GM12801 (cell line): ENCODE data around the gene SKAP1.

Source experiments
- TF ChIP-seq, protein P1 (sequence below): IDR thresholded peaks from one replicate; pipeline ENCODE4 v1.5.1; 2011; ENCODE audit warnings: control low read depth; ENCODE audit not compliant: insufficient read length; ENCODE audit errors: extremely low read depth

Gene SKAP1

DNA sequence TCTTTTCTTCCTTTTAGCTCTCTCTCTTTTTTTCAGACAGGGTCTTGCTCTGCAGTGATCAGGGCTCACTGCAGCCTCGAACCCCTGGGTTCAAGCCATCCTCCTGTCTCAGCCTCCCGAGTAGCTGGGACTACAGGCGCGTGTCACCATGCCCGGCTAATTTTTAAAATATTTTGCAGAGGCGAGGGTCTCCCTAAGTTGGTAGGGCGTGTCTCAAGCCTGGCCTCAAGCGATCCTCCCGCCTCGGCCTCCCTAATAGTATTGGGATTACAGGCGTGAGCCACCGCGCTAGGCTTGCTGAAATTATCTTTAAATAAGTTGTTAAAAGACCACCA is 323.2 kb downstream of the SKAP1 start:
- TF ChIP-seq, protein P1, sequence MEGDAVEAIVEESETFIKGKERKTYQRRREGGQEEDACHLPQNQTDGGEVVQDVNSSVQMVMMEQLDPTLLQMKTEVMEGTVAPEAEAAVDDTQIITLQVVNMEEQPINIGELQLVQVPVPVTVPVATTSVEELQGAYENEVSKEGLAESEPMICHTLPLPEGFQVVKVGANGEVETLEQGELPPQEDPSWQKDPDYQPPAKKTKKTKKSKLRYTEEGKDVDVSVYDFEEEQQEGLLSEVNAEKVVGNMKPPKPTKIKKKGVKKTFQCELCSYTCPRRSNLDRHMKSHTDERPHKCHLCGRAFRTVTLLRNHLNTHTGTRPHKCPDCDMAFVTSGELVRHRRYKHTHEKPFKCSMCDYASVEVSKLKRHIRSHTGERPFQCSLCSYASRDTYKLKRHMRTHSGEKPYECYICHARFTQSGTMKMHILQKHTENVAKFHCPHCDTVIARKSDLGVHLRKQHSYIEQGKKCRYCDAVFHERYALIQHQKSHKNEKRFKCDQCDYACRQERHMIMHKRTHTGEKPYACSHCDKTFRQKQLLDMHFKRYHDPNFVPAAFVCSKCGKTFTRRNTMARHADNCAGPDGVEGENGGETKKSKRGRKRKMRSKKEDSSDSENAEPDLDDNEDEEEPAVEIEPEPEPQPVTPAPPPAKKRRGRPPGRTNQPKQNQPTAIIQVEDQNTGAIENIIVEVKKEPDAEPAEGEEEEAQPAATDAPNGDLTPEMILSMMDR = no peak

DNA sequence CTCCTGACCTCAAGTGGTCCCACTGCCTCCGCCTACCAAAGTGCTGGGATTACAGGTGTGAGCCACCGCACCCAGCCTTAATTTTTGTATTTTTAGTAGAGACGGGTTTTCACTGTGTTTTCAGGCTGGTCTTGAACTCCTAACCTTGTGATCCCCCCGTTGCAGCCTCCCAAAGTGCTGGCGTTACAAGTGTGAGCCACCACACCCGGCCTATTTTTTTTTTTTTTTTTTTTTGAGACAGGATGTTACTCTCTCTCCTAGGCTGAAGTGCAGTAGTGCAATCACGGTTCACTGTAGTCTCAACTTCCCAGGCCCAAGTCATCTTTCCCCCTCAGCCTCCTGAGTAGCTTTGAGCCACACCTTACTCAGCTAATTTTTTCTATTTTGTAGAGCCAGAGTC is 325.6 kb downstream of the SKAP1 start:
- TF ChIP-seq, protein P1 = no peak

DNA sequence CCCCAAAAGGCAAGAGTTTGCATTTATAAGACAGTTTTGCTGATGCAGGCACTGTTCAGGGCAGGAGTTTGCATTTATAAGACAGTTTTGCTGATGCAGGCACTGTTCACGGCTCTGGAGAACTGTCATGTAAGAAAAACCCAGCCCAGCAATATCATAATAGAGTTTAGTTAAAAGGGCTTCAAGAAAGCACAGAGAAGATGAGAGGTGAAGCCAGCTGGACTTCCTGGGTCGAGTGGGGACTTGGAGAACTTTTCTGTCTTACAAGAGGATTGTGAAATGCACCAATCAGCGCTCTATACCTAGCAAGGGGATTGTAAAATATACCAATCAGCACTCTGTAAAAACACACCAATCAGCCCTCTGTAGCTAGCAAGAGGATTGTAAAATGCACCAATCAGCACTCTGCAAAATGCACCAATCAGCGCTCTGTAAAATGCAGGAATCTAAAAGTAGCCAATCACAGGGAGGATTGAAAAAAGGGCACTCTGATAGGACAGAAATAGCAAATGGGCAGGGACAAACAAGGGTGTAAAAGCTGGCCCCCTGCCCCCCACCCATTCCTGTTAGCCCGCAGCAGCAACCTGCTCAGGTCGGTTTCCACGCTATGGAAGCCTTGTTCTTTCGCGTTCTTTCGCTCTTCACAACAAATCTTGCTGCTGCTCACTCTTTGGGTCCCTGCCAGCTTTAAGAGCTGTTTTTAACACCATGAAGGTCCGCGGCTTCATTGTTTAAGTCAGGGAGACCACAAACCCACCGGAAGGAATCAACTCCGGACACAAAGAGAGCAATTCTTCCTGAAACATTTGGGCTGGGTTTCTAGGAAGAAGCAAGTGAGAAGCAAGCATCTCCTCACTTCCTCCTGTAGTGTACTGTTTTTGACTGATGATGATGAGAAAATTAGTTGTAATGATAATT is 327.0 kb downstream of the SKAP1 start:
- TF ChIP-seq, protein P1 = no peak

DNA sequence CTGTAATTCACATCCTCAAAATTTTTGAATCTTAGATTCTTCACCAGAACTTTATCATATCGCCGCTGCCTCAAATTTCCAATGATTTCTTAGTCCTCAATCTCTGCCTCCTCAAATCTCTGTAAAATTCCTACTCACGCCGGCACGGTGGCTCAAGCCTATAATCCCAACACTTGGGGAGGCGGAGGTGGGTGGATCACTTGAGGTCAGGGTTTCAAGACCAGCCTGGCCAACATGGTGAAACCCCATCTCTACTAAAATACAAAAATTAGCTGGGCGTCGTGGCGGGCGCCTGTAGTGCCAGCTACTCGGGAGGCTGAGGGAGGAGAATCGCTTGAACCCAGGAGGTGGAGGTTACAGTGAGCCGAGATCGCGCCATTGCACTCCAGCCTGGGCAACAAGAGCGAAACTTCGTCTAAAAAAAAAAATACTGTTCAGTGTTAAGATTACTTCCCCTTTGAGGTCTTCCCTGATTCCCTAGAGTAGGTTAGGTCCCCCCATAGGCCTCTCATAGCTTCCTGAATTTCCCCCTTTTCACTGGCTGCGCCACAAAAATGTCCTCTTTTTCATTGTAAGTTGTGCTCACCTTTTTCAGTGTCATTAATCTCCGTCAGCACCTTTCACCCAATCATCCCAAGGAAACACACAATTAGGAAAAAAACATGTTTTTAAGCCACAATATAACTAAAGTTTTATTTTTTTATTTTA is 327.8 kb downstream of the SKAP1 start:
- TF ChIP-seq, protein P1 = no peak

DNA sequence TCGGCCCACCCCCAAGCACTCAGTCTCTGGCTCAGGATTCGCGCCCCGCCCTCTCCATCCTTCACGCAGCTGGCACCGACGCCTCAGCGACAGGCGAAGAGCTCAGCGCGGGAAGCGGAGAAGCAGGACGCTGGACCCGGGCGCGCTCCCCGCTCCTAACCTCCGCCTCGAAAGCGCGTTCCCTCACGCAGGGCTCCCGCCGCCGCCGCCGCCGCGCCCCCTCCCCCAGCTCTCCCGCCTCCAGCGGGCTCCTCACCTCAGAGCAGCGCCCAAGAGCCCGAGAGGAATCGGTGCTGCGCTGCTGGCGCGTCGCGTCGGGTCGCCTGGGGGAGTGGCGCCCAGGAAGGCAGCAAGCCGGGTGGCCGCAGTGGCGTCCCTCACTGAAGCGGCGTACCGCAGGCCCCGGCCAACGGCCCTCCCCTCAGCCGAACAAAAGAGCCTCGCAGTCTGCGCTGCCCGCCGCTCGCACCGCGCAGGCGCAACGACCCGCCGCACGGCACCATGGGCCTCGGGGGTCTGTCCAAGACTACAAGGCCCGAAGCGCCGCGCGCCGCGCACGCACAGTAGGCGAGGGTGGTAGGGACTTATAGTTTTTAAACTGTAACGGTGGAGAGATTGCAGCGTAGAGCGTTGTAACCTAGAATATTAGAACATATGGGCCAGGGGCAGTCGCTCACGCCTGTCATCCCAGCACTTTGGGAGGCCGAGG is 328.8 kb downstream of the SKAP1 start, which contains the start of gene CBX1:
Gene CBX1, minus strand, starts transcription at position 467 of the 709 bp plus-strand sequence. CDS start 24,474 bp downstream, outside the sequence.
- TF ChIP-seq, protein P1 = no peak

DNA sequence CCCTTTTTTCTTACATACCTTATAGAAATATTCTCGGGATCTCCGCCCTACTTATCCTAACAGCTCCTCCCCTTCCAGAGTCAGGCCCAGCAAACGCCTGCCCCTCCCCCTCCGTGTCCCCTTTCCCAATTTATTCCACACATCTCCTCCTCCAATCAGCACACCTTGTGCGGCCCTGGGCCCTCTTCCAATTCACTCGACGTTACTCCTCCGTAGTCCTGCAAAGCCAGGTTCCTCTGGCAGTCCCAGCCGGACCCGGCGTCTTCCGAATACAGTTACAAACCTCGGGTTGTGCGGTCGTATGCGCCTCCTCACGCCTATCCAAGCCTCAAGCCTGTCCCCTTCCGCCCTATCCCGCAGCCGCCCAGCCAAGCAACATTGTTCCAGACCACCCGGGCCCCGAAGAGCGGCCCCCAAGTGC is 329.4 kb downstream of the SKAP1 start:
- TF ChIP-seq, protein P1 = no peak

DNA sequence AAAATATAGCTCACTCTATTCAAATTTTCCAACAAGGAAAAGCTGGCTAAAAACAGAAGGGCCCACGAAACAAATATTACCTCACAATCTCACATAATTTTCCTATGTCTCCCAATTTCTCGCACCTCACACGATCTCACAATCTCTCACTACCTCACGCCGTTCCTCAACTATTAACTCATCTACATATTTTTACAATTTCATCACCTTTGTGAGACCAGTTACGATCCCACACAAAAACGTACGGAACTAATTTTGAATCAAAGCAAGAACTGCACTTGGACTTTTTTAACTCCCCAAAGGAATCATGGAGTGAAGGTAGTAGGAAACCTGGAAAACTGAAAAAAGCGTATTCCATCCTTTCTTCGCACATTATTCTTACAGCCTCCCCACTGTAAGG is 329.9 kb downstream of the SKAP1 start:
- TF ChIP-seq, protein P1 = no peak
